Epidermal melanocyte (primary cell): ENCODE measurements around the gene TOMM40.
"Not testable (repeated sequence)": the region's sequence is repeated elsewhere in the genome, so short reads cannot be mapped to it uniquely, and the experiment has no call there.

Source experiments
- DNase-seq: peaks from one replicate; pipeline ENCODE4 v3.0.0; 2011; ENCODE audit warnings: low spot score; ENCODE audit not compliant: insufficient read length

Gene TOMM40

DNA sequence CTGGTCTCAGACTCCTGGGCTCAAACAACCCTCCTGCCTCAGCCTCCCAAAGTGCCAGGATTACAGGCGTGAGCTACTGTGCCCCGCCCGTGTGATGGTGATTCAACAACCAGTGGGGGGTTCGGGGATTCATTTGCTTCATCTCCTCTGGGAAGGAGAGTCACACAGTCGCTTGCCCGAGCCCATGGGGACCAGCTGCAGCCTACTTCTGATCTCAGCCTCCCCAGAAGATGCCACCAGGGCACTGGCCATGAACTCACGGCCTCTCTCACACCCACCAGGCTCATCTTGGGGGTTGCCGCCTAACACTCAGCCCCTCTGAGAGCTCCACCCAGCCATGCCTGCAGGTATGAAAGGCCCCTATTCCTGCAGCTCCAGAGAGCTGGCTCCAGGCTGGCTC, 6.8 kb downstream of the TOMM40 start:
- no peak for DNase-seq

DNA sequence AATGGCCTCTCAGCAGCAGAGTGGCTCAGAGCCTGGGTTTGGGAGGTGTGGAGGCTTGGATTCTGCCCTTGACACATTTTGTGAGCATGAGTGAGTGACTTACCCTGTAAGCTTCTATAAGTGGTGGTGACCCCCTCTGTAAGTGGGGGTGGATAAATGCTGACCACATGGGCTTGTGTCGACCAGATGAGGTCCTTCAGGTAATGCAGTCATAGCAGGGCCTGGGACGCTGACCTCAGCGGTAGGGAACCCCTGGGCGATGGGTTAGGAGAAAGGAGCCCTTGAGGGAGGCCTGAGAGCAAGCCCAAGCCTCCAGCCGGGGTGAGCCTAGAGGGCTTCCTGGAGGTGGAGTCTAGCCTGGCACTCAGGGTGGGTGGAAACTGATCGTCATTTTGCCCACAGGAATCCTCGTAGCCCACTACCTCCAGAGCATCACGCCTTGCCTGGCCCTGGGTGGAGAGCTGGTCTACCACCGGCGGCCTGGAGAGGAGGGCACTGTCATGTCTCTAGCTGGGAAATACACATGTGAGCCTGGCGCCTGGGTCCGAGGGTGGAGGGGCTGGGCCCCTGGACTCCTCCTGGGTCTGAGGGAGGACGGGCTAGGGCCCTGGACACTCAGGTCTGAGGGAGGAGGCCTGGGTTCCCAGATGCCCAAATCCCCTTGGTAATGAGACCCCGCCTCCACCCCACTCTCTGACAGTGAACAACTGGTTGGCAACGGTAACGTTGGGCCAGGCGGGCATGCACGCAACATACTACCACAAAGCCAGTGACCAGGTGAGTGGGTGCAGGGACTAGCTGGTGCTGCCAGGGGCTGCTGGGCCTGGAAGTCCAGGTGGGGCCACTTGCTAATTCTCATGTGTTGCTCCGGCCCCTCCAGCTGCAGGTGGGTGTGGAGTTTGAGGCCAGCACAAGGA, 9.5 kb downstream of the TOMM40 start:
- no peak for DNase-seq

DNA sequence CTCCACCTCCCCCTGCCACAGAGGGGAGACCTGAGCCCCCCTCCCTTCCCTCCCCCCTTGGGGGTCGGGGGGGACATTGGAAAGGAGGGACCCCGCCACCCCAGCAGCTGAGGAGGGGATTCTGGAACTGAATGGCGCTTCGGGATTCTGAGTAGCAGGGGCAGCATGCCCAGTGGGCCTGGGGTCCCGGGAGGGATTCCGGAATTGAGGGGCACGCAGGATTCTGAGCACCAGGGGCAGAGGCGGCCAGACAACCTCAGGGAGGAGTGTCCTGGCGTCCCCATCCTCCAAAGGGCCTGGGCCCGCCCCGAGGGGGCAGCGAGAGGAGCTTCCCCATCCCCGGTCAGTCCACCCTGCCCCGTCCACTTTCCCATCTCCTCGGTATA, 12.2 kb downstream of the TOMM40 start:
- no peak for DNase-seq

DNA sequence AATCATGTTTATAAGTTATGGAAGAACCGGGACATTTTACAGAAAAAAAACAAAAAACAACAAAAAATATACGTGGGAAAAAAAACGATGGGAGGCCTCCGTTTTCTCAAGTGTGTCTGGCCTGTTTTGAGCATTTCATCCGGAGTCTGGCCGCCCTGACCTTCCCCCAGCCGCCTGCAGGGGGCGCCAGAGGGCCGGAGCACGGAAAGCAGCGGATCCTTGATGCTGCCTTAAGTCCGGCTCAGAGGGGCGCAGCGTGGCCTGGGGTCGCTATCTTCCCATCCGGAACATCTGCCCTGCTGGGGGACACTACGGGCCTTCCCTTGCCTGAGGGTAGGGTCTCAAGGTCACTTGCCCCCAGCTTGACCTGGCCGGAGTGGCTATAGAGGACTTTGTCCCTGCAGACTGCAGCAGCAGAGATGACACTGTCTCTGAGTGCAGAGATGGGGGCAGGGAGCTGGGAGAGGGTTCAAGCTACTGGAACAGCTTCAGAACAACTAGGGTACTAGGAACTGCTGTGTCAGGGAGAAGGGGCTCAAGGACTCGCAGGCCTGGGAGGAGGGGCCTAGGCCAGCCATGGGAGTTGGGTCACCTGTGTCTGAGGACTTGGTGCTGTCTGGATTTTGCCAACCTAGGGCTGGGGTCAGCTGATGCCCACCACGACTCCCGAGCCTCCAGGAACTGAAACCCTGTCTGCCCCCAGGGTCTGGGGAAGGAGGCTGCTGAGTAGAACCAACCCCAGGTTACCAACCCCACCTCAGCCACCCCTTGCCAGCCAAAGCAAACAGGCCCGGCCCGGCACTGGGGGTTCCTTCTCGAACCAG, 12.8 kb downstream of the TOMM40 start:
- DNase-seq = peak; percentile 75

DNA sequence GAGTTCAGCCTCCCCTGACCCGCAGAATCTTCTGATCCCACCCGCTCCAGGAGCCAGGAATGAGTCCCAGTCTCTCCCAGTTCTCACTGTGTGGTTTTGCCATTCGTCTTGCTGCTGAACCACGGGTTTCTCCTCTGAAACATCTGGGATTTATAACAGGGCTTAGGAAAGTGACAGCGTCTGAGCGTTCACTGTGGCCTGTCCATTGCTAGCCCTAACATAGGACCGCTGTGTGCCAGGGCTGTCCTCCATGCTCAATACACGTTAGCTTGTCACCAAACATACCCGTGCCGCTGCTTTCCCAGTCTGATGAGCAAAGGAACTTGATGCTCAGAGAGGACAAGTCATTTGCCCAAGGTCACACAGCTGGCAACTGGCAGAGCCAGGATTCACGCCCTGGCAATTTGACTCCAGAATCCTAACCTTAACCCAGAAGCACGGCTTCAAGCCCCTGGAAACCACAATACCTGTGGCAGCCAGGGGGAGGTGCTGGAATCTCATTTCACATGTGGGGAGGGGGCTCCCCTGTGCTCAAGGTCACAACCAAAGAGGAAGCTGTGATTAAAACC, 13.5 kb downstream of the TOMM40 start:
- DNase-seq = no peak

DNA sequence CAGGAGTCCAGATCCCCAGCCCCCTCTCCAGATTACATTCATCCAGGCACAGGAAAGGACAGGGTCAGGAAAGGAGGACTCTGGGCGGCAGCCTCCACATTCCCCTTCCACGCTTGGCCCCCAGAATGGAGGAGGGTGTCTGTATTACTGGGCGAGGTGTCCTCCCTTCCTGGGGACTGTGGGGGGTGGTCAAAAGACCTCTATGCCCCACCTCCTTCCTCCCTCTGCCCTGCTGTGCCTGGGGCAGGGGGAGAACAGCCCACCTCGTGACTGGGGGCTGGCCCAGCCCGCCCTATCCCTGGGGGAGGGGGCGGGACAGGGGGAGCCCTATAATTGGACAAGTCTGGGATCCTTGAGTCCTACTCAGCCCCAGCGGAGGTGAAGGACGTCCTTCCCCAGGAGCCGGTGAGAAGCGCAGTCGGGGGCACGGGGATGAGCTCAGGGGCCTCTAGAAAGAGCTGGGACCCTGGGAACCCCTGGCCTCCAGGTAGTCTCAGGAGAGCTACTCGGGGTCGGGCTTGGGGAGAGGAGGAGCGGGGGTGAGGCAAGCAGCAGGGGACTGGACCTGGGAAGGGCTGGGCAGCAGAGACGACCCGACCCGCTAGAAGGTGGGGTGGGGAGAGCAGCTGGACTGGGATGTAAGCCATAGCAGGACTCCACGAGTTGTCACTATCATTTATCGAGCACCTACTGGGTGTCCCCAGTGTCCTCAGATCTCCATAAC, 14.5 kb downstream of the TOMM40 start, which contains the start of gene APOE:
APOE (plus strand) TSS at position 360 of the 724 bp plus-strand sequence. CDS start 829 bp downstream, outside the sequence.
- peak; percentile 87 for DNase-seq

DNA sequence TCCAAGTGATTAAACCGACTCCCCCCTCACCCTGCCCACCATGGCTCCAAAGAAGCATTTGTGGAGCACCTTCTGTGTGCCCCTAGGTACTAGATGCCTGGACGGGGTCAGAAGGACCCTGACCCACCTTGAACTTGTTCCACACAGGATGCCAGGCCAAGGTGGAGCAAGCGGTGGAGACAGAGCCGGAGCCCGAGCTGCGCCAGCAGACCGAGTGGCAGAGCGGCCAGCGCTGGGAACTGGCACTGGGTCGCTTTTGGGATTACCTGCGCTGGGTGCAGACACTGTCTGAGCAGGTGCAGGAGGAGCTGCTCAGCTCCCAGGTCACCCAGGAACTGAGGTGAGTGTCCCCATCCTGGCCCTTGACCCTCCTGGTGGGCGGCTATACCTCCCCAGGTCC, 16.6 kb downstream of the TOMM40 start:
- no peak for DNase-seq

DNA sequence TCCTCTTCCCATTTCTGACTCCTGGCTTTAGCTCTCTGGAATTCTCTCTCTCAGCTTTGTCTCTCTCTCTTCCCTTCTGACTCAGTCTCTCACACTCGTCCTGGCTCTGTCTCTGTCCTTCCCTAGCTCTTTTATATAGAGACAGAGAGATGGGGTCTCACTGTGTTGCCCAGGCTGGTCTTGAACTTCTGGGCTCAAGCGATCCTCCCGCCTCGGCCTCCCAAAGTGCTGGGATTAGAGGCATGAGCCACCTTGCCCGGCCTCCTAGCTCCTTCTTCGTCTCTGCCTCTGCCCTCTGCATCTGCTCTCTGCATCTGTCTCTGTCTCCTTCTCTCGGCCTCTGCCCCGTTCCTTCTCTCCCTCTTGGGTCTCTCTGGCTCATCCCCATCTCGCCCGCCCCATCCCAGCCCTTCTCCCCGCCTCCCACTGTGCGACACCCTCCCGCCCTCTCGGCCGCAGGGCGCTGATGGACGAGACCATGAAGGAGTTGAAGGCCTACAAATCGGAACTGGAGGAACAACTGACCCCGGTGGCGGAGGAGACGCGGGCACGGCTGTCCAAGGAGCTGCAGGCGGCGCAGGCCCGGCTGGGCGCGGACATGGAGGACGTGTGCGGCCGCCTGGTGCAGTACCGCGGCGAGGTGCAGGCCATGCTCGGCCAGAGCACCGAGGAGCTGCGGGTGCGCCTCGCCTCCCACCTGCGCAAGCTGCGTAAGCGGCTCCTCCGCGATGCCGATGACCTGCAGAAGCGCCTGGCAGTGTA, 17.2 kb downstream of the TOMM40 start:
- no peak for DNase-seq

DNA sequence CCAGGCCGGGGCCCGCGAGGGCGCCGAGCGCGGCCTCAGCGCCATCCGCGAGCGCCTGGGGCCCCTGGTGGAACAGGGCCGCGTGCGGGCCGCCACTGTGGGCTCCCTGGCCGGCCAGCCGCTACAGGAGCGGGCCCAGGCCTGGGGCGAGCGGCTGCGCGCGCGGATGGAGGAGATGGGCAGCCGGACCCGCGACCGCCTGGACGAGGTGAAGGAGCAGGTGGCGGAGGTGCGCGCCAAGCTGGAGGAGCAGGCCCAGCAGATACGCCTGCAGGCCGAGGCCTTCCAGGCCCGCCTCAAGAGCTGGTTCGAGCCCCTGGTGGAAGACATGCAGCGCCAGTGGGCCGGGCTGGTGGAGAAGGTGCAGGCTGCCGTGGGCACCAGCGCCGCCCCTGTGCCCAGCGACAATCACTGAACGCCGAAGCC, 17.8 kb downstream of the TOMM40 start:
- DNase-seq = no peak

DNA sequence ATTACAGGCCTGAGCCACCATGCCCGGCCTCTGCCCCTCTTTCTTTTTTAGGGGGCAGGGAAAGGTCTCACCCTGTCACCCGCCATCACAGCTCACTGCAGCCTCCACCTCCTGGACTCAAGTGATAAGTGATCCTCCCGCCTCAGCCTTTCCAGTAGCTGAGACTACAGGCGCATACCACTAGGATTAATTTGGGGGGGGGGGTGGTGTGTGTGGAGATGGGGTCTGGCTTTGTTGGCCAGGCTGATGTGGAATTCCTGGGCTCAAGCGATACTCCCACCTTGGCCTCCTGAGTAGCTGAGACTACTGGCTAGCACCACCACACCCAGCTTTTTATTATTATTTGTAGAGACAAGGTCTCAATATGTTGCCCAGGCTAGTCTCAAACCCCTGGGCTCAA, 18.7 kb downstream of the TOMM40 start:
- no peak for DNase-seq

DNA sequence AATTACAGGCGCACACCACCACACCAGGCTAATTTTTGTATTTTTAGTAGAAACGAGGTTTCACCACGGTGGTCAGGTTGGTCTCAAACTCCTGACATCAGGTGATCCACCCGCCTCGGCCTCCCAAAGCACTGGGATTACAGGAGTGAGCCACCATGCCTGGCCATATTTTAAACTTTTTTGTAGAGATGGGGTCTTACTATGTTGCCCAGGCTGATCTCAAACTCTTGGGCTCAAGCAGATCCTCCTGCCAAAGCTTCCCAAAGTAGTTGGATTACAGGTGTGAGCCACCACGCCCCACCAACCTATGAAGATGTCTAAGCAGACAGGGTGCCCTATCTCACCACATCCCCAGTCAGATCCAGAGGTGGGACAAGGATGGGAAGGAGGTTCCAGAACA, 20.8 kb downstream of the TOMM40 start:
- DNase-seq = not testable (repeated sequence)

DNA sequence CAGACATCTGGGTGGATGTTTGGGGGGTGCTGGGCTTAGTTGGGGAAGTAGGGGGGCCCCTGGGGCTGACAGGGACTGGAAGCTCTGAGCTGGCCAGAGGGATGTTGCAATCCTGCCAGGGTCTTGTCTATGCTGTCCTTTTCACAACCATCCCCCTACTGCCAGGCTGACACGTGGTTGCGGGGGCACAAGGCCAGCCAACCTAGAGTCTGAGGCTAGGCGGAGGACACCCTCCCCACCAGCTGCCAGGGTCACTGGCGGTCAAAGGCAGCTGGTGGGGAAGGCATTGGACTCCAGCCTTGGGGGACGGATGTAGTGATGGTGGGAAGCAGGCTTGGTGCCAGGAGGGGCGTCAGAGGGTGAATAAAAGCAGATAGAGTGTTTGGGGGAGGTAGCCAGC, 21.8 kb downstream of the TOMM40 start:
- DNase-seq = no peak

DNA sequence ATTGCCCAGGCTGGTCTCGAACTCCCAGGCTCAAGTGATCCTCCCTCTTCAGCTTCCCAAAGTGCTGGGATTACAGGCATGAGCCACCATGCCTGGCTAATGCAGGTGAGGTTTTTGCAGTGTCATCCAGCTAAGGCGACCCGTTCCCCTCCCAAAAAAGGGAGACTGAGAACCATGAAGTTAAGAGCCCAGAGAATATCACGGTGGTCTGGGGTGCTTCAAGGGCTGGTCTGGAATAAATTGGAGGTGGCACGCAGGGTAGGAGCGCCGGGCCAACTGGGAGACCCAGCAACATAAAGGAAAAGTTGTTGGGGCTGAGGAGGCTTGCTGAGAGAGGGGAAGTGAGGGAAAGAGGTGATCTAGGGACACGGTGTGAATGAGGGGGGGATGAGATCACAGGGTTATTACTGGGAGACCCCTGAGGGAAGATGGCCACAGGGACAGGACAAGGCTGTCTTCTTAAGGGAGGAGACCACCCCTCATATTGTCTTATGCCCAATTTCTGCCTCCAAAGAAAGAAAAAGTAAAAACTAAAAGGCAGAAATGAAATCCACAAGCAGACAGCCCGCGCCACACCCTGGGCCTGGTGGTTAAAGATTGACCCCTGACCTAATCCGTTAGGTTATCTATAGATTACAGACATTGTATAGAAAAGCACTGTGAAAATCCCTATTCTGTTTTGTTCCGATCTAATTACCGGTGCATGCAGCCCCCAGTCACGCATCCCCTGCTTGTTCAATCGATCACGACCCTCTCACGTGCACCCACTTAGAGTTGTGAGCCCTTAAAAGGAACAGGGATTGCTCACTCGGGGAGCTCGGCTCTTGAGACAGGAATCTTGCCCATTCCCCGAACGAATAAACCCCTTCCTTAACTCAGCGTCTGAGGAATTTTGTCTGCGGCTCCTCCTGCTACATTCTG, 22.7 kb downstream of the TOMM40 start:
- not testable (repeated sequence) for DNase-seq

DNA sequence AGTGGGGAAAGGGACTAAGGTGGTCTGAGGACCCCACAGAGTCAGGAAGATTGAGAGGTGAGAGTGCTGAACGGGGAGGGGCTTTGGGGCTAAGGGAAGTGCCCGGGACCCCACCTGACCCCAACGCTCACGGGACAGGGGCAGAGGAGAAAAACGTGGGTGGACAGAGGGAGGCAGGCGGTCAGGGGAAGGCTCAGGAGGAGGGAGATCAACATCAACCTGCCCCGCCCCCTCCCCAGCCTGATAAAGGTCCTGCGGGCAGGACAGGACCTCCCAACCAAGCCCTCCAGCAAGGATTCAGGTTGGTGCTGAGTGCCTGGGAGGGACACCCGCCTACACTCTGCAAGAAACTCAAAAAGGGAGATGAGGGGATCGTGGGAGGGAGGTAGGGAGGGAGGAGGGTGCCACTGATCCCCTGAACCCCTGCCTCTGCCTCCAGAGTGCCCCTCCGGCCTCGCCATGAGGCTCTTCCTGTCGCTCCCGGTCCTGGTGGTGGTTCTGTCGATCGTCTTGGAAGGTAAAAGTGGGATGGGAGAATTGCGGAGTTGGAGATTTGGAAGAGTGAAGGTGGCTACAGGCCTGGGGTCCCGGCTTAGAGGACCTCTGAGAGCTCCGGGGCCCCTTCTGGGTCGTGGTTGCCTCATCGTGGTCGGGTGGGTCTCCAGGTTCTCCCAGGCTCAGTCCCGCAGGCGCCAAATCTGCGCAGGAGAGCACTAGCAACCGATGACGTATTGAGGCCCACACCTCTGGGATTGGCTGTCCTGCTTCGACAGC, 23.6 kb downstream of the TOMM40 start, which contains the start of gene APOC1:
APOC1 (plus strand) TSS at position 176 of the 774 bp plus-strand sequence; CDS start at position 460, 284 bp downstream.
- peak; percentile 98 for DNase-seq

DNA sequence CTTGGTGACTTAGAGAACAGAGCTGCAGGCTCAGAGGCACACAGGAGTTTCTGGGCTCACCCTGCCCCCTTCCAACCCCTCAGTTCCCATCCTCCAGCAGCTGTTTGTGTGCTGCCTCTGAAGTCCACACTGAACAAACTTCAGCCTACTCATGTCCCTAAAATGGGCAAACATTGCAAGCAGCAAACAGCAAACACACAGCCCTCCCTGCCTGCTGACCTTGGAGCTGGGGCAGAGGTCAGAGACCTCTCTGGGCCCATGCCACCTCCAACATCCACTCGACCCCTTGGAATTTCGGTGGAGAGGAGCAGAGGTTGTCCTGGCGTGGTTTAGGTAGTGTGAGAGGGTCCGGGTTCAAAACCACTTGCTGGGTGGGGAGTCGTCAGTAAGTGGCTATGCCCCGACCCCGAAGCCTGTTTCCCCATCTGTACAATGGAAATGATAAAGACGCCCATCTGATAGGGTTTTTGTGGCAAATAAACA, 33.2 kb downstream of the TOMM40 start:
- no peak for DNase-seq

DNA sequence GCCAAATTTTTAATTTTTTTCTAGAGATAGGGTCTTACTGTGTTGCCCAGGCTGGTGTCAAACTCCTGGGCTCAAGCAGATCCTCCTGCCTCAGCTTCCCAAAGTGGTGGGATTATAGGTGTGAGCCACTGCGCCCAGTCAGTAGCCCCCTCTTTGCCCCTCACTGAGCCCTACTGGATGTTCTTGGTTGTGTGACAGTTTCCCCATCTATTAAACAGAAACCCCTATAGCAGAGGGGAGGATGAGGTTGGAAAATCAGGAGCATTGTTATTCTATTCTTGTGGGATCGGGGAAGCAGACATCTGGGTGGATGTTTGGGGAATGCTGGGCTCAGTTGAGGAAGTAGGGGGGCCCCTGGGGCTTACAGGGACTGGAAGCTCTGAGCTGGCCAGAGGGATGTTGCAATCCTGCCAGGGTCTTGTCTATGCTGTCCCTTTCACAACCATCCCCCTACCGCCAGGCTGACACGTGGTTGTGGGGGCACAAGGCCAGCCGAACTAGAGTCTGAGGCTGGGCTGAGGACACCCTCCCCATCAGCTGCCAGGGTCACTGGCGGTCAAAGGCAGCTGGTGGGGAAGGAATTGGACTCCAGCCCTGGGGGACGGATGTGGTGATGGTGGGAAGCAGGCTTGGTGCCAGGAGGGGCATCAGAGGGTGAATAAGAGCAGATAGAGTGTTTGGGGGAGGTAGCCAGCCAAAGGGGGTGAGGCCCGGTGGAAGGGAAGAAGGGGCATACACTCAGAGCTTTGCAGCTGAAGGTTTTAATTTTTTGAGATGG, 34.2 kb downstream of the TOMM40 start:
- peak; percentile 68 for DNase-seq

DNA sequence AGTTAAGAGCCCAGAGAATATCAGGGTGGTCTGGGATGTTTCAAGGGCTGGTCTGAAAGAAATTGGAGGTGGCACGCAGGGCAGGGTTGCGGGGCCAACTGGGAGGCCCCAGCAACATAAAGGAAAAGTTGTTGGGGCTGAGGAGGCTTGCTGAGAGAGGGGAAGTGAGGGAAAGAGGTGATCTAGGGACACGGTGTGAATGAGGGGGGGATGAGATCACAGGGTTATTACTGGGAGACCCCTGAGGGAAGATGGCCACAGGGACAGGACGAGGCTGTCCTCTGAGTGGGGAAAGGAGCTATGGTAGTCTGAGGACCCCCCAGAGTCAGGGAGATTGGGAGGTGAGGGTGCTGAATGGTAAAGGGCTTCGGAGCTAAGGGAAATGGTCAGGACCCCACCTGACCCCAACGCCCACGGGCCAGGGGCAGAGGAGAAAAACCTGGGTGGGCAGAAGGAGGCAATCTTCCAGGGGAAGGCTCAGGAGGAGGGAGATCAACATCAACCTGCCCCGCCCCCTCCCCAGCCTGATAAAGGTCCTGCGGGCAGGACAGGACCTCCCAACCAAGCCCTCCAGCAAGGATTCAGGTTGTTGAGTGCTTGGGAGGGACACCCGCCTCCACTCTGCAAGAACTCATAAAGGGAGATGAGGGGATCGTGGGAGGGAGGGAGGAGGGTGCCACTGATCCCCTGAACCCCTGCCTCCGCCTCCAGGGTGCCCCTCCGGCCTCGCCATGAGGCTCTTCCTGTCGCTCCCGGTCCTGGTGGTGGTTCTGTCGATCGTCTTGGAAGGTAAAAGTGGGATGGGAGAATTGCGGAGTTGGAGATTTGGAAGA, 35.4 kb downstream of the TOMM40 start:
- DNase-seq = not testable (repeated sequence)
